ENCODE results near the gene CELF4. TPM values are rescaled to one million over a fixed set of nuclear protein-coding genes. Genes with fewer than 3 reads are reported as not detected.

CELF4 gene
- total and polyA plus RNA-seq, 2 donors (not counting 1 experiment from before 2014, with no cell fraction given): 0.17 TPM; not detected in 1

DNA sequence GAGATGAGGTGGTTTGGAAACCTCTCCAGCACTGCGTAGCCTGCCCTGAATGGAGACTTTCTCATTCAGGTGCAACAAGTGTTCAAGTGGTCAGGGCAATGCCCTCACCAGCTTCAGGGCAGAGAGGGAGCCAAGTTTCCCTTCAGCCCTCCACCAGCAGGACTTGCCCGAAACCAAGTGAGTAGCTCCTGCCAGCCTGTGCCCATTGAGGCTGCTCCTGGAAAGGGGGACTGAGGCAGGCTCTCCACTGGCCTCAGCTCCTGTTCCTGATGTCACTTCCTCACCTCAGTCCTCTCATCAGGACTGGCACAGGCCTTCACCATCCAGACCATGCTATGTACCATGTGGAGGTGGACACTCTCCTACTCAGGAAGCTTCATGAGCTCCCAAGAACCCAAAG, 94.6 kb downstream of the CELF4 start:
- Histone ChIP-seq H3K79me2 (ENCODE audit: control insufficient read depth, insufficient read depth, low read length) (no peaks in the 10 kb centered on the region), H3K9me3 (ENCODE audit: control insufficient read depth, insufficient read depth, low read depth, low read length) (no peaks in the 10 kb centered on the region), H3K4me3 (replicated peaks in 1 of 4; ENCODE audit: control extremely low read depth in 1 of 4, insufficient read depth in 1 of 4, low read depth in 3 of 4, low read length in 4 of 4) (no peak overlapping the region), H3K4me2 (ENCODE audit: extremely low read depth, insufficient read depth, low read length) (no peak overlapping the region), H3K4me1 (ENCODE audit: control insufficient read depth, extremely low read depth, insufficient read depth, low read length) (no peaks in the 10 kb centered on the region), H3K9ac (ENCODE audit: insufficient read depth, low read length) (no peak overlapping the region), H2AFZ (ENCODE audit: low read length) (no peak overlapping the region), H3K27me3 (ENCODE audit: control insufficient read depth, insufficient read depth, low read length) (no peaks in the 10 kb centered on the region), H3K27ac (ENCODE audit: insufficient read depth, low read length) (no peak overlapping the region), H4K20me1 (ENCODE audit: control insufficient read depth, extremely low read depth, insufficient read depth, low read length) (no peaks in the 10 kb centered on the region), H3K36me3 (ENCODE audit: control insufficient read depth, insufficient read depth, low read length) (no peaks in the 10 kb centered on the region)
- TF ChIP-seq, protein P1, sequence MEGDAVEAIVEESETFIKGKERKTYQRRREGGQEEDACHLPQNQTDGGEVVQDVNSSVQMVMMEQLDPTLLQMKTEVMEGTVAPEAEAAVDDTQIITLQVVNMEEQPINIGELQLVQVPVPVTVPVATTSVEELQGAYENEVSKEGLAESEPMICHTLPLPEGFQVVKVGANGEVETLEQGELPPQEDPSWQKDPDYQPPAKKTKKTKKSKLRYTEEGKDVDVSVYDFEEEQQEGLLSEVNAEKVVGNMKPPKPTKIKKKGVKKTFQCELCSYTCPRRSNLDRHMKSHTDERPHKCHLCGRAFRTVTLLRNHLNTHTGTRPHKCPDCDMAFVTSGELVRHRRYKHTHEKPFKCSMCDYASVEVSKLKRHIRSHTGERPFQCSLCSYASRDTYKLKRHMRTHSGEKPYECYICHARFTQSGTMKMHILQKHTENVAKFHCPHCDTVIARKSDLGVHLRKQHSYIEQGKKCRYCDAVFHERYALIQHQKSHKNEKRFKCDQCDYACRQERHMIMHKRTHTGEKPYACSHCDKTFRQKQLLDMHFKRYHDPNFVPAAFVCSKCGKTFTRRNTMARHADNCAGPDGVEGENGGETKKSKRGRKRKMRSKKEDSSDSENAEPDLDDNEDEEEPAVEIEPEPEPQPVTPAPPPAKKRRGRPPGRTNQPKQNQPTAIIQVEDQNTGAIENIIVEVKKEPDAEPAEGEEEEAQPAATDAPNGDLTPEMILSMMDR (conservative IDR thresholded peaks at IDR 0.05 in 1 of 2, IDR thresholded peaks at IDR 0.05 in 1 of 2; ENCODE audit: low read depth in 1 of 2, low read length in 2 of 2): no peak
- TF ChIP-seq EZH2 (IDR thresholded peaks at IDR 0.05; ENCODE audit: low read length, missing control alignments): no peak
- DNase-seq (ENCODE audit: low read depth in 2 of 2): no peak

DNA sequence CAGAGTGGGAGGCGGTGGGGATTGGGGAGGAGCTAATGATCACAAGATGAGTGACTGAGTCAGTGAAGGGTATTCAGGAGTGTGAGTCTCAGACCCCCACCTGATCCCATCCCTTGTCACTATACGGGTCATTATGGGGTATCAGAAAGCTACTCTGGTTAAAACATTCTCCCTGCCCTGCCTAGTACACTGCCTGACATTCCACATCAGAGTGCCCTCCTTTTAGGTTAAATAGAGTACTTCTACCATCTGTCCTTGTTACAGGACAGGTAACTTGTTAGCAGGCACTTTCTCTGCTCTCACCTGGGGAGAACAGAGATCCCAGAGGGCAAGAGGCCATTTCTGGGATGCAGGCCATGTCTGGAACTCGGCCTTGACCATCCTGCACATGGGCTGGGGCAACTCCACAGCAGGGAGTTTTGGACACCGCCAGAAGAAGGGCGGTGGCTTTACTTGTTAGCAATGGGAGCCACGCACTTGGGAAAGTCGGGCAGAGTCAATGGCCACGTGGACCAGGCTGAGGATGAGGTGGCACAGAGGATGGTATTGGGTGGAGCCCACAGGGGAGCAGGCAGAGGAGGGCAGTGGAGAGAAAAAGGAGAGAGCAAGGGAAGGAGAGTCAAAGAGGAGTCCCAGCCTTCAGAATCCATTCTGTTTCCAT, 98.5 kb downstream of the CELF4 start:
- no peak overlapping the region for H3K27ac ChIP-seq (ENCODE audit: insufficient read depth, low read length)
- H3K27me3 ChIP-seq (ENCODE audit: control insufficient read depth, insufficient read depth, low read length): no peaks in the 10 kb centered on the region
- no peaks in the 10 kb centered on the region for H3K4me1 ChIP-seq (ENCODE audit: control insufficient read depth, extremely low read depth, insufficient read depth, low read length)
- H3K79me2 ChIP-seq (ENCODE audit: control insufficient read depth, insufficient read depth, low read length): no peaks in the 10 kb centered on the region
- H3K9me3 ChIP-seq (ENCODE audit: control insufficient read depth, insufficient read depth, low read depth, low read length): no peaks in the 10 kb centered on the region
- no peaks in the 10 kb centered on the region for H4K20me1 ChIP-seq (ENCODE audit: control insufficient read depth, extremely low read depth, insufficient read depth, low read length)
- TF ChIP-seq, protein P1 (conservative IDR thresholded peaks at IDR 0.05 in 1 of 2, IDR thresholded peaks at IDR 0.05 in 1 of 2; ENCODE audit: low read depth in 1 of 2, low read length in 2 of 2): no peak
- TF ChIP-seq EZH2 (IDR thresholded peaks at IDR 0.05; ENCODE audit: low read length, missing control alignments): no peak
- no peak overlapping the region for H3K4me2 ChIP-seq (ENCODE audit: extremely low read depth, insufficient read depth, low read length)
- H2AFZ ChIP-seq (ENCODE audit: low read length): no peak overlapping the region
- DNase-seq (ENCODE audit: low read depth in 2 of 2): no peak
- H3K36me3 ChIP-seq (ENCODE audit: control insufficient read depth, insufficient read depth, low read length): no peaks in the 10 kb centered on the region
- H3K4me3 ChIP-seq (replicated peaks in 1 of 4; ENCODE audit: control extremely low read depth in 1 of 4, insufficient read depth in 1 of 4, low read depth in 3 of 4, low read length in 4 of 4): no peak overlapping the region
- H3K9ac ChIP-seq (ENCODE audit: insufficient read depth, low read length): no peak overlapping the region

DNA sequence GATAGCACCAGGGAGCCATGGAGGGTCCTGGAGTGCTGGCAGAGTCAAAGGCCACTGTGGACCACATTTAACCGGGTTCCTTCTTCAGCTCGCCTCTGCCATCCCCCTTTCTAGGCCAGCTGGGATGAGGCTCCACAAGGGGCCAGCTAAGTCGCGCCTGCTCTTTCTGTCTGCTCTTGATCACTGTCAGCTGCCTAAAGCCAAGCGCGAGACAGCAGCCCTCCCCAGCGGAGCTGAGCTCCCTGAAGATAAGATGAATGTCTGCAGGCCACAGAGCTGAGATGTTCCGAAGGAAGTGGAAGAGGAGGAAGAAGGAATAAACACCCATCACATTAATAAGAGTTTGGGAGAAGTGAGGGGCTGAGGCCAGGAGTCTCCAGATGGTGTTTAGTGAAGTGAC, 99.6 kb downstream of the CELF4 start:
- Histone ChIP-seq H3K4me1 (ENCODE audit: control insufficient read depth, extremely low read depth, insufficient read depth, low read length) (no peaks in the 10 kb centered on the region), H3K79me2 (ENCODE audit: control insufficient read depth, insufficient read depth, low read length) (no peaks in the 10 kb centered on the region), H4K20me1 (ENCODE audit: control insufficient read depth, extremely low read depth, insufficient read depth, low read length) (no peaks in the 10 kb centered on the region), H3K4me2 (ENCODE audit: extremely low read depth, insufficient read depth, low read length) (no peak overlapping the region), H3K27ac (ENCODE audit: insufficient read depth, low read length) (no peak overlapping the region), H3K27me3 (ENCODE audit: control insufficient read depth, insufficient read depth, low read length) (no peaks in the 10 kb centered on the region), H3K36me3 (ENCODE audit: control insufficient read depth, insufficient read depth, low read length) (no peaks in the 10 kb centered on the region), H3K4me3 (replicated peaks in 1 of 4; ENCODE audit: control extremely low read depth in 1 of 4, insufficient read depth in 1 of 4, low read depth in 3 of 4, low read length in 4 of 4) (no peak overlapping the region), H2AFZ (ENCODE audit: low read length) (no peak overlapping the region), H3K9ac (ENCODE audit: insufficient read depth, low read length) (no peak overlapping the region), H3K9me3 (ENCODE audit: control insufficient read depth, insufficient read depth, low read depth, low read length) (no peaks in the 10 kb centered on the region)
- TF ChIP-seq, protein P1 (conservative IDR thresholded peaks at IDR 0.05 in 1 of 2, IDR thresholded peaks at IDR 0.05 in 1 of 2; ENCODE audit: low read depth in 1 of 2, low read length in 2 of 2): no peak
- no peak for TF ChIP-seq EZH2 (IDR thresholded peaks at IDR 0.05; ENCODE audit: low read length, missing control alignments)
- DNase-seq (ENCODE audit: low read depth in 2 of 2): no peak
